GM12878 (cell line): ENCODE measurements around the gene LRRC8A. TPM values are rescaled to one million over a fixed set of nuclear protein-coding genes. Genes with fewer than 3 reads are reported as not detected.

Experiments used
- ATAC-seq: fragments of 200-7000 bp; cut with Tn5 transposase; 3 replicates; pipeline ENCODE4 v1.9.1; 2020; ENCODE audit warnings: mild to moderate bottlenecking, moderate library complexity
- BruUV-seq: library from RNA; stranded (reverse); fragments of 400-500 nt; replicated peaks from 2 replicates; lab custom pipeline; 2021; lab: Mats Ljungman, UMichigan
- CTCF ChIA-PET: fragments of 300-600 bp; sonication (Branson Sonifier 250); formaldehyde crosslinking; extraction: SDS; loops from one replicate; lab custom pipeline; 2021; ENCODE audit warnings: inconsistent platforms; lab: Yijun Ruan, JAX
- POLR2A ChIA-PET: fragments of 350-600 bp; formaldehyde crosslinking; extraction: SDS; loops from one replicate; lab custom pipeline; 2021; ENCODE audit warnings: inconsistent platforms; lab: Charles Lee
- RAD21 ChIA-PET: fragments of 300-600 bp; sonication (Branson Sonifier 250); formaldehyde crosslinking; loops from one replicate; lab custom pipeline; 2023; ENCODE audit warnings: antibody characterized with exemption; ENCODE audit not compliant: unreplicated experiment; lab: Charles Lee
- SMC1A ChIA-PET: fragments of 300-600 bp; sonication (Branson Sonifier 250); formaldehyde crosslinking; loops from one replicate; lab custom pipeline; 2023; ENCODE audit not compliant: unreplicated experiment, uncharacterized antibody; lab: Charles Lee
- DNase-seq: peaks from one replicate; pipeline ENCODE4 v3.0.0-alpha.2; 2011; ENCODE audit warnings: low read depth, low spot score
- FAIRE-seq: peaks from 3 replicates; lab custom pipeline; 2011; peaks lifted over from hg19 to GRCh38; lab: Jason Lieb, UNC
- H2AFZ ChIP-seq: 2 replicates; pipeline ENCODE4 v1.6.0; 2011; ENCODE audit warnings: low read depth, low read length, control low read depth; ENCODE audit not compliant: control insufficient read depth
- H3K27ac ChIP-seq: 2 replicates; pipeline ENCODE4 v1.5.1; 2011; ENCODE audit warnings: control low read depth; ENCODE audit not compliant: control insufficient read depth, insufficient read depth
- H3K27me3 ChIP-seq, 2 experiments: replicated peaks in 1 of 2; 2 replicates each; pipeline versions ENCODE4 v1.6.0 to v1.6.1; 2011; ENCODE audit warnings: low read length in 1 of 2; ENCODE audit not compliant: control insufficient read depth in 2 of 2, insufficient read depth in 2 of 2
- H3K36me3 ChIP-seq, 2 experiments: 2 replicates each; pipeline ENCODE4 v1.5.1; 2011; ENCODE audit warnings: low read length in 1 of 2; ENCODE audit not compliant: control insufficient read depth in 2 of 2, insufficient read depth in 2 of 2
- H3K4me1 ChIP-seq: 2 replicates; pipeline ENCODE4 v1.6.1; 2011; ENCODE audit warnings: mild to moderate bottlenecking, low read length, moderate library complexity, mixed read lengths; ENCODE audit not compliant: control insufficient read depth, insufficient read depth
- H3K4me2 ChIP-seq: 2 replicates; pipeline ENCODE4 v1.6.0; 2011; ENCODE audit warnings: control low read depth; ENCODE audit not compliant: control insufficient read depth, insufficient read depth
- H3K4me3 ChIP-seq: fragments of 200-600 bp; sonication (generic); 2 replicates; pipeline ENCODE4 v1.5.1; 2016
- H3K79me2 ChIP-seq: 2 replicates; pipeline ENCODE4 v1.6.0; 2011; ENCODE audit warnings: low read length; ENCODE audit not compliant: control insufficient read depth, insufficient read depth
- H3K9ac ChIP-seq: 2 replicates; pipeline ENCODE4 v1.8.0; 2011; ENCODE audit warnings: low read length, control low read depth, mixed read lengths; ENCODE audit not compliant: control insufficient read depth, insufficient read depth
- H3K9me3 ChIP-seq: replicated peaks from 3 replicates; pipeline ENCODE4 v1.5.1; 2011; ENCODE audit warnings: mild to moderate bottlenecking, low read length; ENCODE audit not compliant: control insufficient read depth, insufficient read depth
- H4K20me1 ChIP-seq: 2 replicates; pipeline ENCODE4 v1.6.0; 2011; ENCODE audit not compliant: control insufficient read depth, insufficient read depth
- ASH2L ChIP-seq: fragments of 300-600, 200-600 bp; sonication (generic); IDR thresholded peaks from 2 replicates; pipeline ENCODE4 v1.6.1; 2017; ENCODE audit warnings: low read depth, mild to moderate bottlenecking, borderline replicate concordance
- CEBPB ChIP-seq, 2 experiments: fragments of 150-350 bp in 1 of 2; IDR thresholded peaks; 2 replicates each; pipeline ENCODE4 v1.6.1; 2012 to 2014; ENCODE audit warnings: low read depth in 2 of 2, low read length in 2 of 2, borderline replicate concordance in 1 of 2, inconsistent platforms in 1 of 2
- ELK1 ChIP-seq: IDR thresholded peaks from 2 replicates; pipeline ENCODE4 v1.6.1; 2012; ENCODE audit warnings: low read depth, low read length, improper control_type of control experiment
- FOXK2 ChIP-seq: fragments of 450-650 bp; IDR thresholded peaks from 2 replicates; pipeline ENCODE4 v1.6.1; 2017; ENCODE audit warnings: mild to moderate bottlenecking, moderate library complexity
- HCFC1 ChIP-seq: fragments of 150-350 bp; IDR thresholded peaks from 2 replicates; pipeline ENCODE4 v1.6.1; 2014; ENCODE audit warnings: low read length
- JUNB ChIP-seq: IDR thresholded peaks from 2 replicates; pipeline ENCODE4 v1.6.1; 2016; ENCODE audit warnings: antibody characterized with exemption, mild to moderate bottlenecking
- KDM1A ChIP-seq: fragments of 200-600 bp; sonication (generic); IDR thresholded peaks from 2 replicates; pipeline ENCODE4 v1.6.1; 2016; ENCODE audit warnings: borderline replicate concordance
- LARP7 ChIP-seq: fragments of 450-650 bp; IDR thresholded peaks from 2 replicates; pipeline ENCODE4 v1.6.1; 2017; ENCODE audit warnings: mild to moderate bottlenecking
- MXI1 ChIP-seq: fragments of 150-350 bp; IDR thresholded peaks from 2 replicates; pipeline ENCODE4 v1.6.1; 2011; ENCODE audit warnings: low read depth, mild to moderate bottlenecking, inconsistent platforms, low read length, improper control_type of control experiment
- RAD51 ChIP-seq: fragments of 450-650 bp; IDR thresholded peaks from 2 replicates; pipeline ENCODE4 v1.6.1; 2016; ENCODE audit warnings: moderate library complexity, mild to moderate bottlenecking, inconsistent platforms
- TCF3 ChIP-seq: IDR thresholded peaks from 2 replicates; pipeline ENCODE4 v1.6.1; 2012; ENCODE audit warnings: low read depth, mild to moderate bottlenecking, low read length, borderline replicate concordance; ENCODE audit not compliant: insufficient read depth
- YY1 ChIP-seq: IDR thresholded peaks from 2 replicates; pipeline ENCODE4 v1.6.1; 2011; ENCODE audit warnings: low read depth, mild to moderate bottlenecking, low read length
- ZNF274 ChIP-seq: IDR thresholded peaks from one replicate; pipeline ENCODE4 v1.8.0; 2011; ENCODE audit not compliant: insufficient read length, insufficient read depth
- WGBS: methylation state at CpG from one replicate; pipeline ENCODE4 v1.1.6; 2016; ENCODE audit warnings: low lambda C conversion rate; ENCODE audit not compliant: insufficient replicate concordance, insufficient coverage; ENCODE audit errors: missing lambda C conversion rate; 5-methylcytosine and 5-hydroxymethylcytosine counted together
- in situ Hi-C: fragments of 300-500 bp; cut with MboI; formaldehyde crosslinking; loops from 9 replicates; pipeline ENCODE4 v1.14.3; 2018; ENCODE audit warnings: mixed read lengths
- intact Hi-C: fragments of 100-400 bp; cut with micrococcal nuclease; formaldehyde crosslinking; loops from one replicate; pipeline ENCODE4 v1.14.2; 2022; ENCODE audit not compliant: unreplicated experiment
- polyA plus RNA-seq, 11 experiments: library from polyadenylated mRNA; depleted of rRNA in 4 of 11; unstranded in 6 of 11; stranded (reverse) in 5 of 11; fragments of >200 nt; fragmentation: Nextera tagmentation in 4 of 11; fragmentation: Illumina TruSeq in 1 of 11; extraction: Ambion mirVana in 4 of 11; extraction: Trizol in 1 of 11; gene quantifications; 1 replicate in 1 of 11; 2 replicates in 10 of 11; pipeline versions ENCODE4 v1.2.1 to v1.2.3, GENCODE V29; 2011 to 2016; ENCODE audit warnings: inconsistent platforms in 2 of 11, missing spikeins in 2 of 11, low read depth in 1 of 11
- total RNA-seq, 4 experiments: library from RNA; depleted of rRNA in 3 of 4; stranded (reverse); fragments of >200 nt in 3 of 4; fragmentation: Illumina TruSeq in 1 of 4; extraction: Trizol in 1 of 4; gene quantifications; 2 replicates each; pipeline versions ENCODE4 v1.2.1 to v1.2.3, GENCODE V29; 2013 to 2021
- TF ChIP-seq, protein P1 (sequence below): IDR thresholded peaks from 2 replicates; pipeline ENCODE4 v1.6.1; 2011; ENCODE audit warnings: mild to moderate bottlenecking, low read depth, low read length, moderate library complexity; ENCODE audit not compliant: insufficient replicate concordance

Gene LRRC8A
- total and polyA plus RNA-seq, 10 of the 15 experiments (the other 5 are each of a cell fraction or from before 2014, with no cell fraction given), result 1.6 to 15.9 (median 9.7) TPM

GRCh38 chr9:128887914-128888350 is 6.0 kb downstream of the LRRC8A start:
- FAIRE-seq (no peak), DNase-seq (no peak), ATAC-seq (no peak)
- in situ Hi-C loops, result no loop called here
- H3K27me3 ChIP-seq, result no peaks in the 10 kb centered on the region
- H3K79me2 ChIP-seq, result peaks cover 15% of the 10 kb centered on the region
- H3K4me2 ChIP-seq, result no peak overlapping the region
- H3K27ac ChIP-seq, result no peak overlapping the region
- TF ChIP-seq RAD51, result no peak
- TF ChIP-seq CEBPB (IDR thresholded peaks at IDR 0.05; ENCODE audit: borderline replicate concordance in 1 of 2, low read depth in 2 of 2, low read length in 2 of 2), result no peak
- no peak for TF ChIP-seq KDM1A
- no peak for TF ChIP-seq MXI1
- no peak overlapping the region for H3K9ac ChIP-seq
- ChIA-PET CTCF (interaction anchor here (0.9 kb wide), 1 partner anchor 70 kb away, joined by 3 read pairs; no protein-coding TSS in a partner anchor), RAD21 (interaction anchor here (0.6 kb wide), 1 partner anchor 98 kb away, joined by 4 read pairs; no protein-coding TSS in a partner anchor), SMC1A (interaction anchor here (0.8 kb wide), 1 partner anchor 10 kb away, joined by 3 read pairs; no protein-coding TSS in a partner anchor), POLR2A (interaction anchor here (0.5 kb wide), 1 partner anchor 357 kb away, joined by 3 read pairs; no protein-coding TSS in a partner anchor)
- no peaks in the 10 kb centered on the region for H3K4me1 ChIP-seq
- no TSS peak for BruUV-seq
- H3K36me3 ChIP-seq, result peaks cover 6 to 12% of the 10 kb centered on the region in 2 experiments; a peak in 3 of 4 replicates
- 89% methylated on average over 9 of the region's 9 CpGs for WGBS
- no peak overlapping the region for H3K4me3 ChIP-seq
- no peaks in the 10 kb centered on the region for H4K20me1 ChIP-seq
- intact Hi-C loops, result no loop called here
- H2AFZ ChIP-seq, result no peak overlapping the region
- no peaks in the 10 kb centered on the region for H3K9me3 ChIP-seq

DNA sequence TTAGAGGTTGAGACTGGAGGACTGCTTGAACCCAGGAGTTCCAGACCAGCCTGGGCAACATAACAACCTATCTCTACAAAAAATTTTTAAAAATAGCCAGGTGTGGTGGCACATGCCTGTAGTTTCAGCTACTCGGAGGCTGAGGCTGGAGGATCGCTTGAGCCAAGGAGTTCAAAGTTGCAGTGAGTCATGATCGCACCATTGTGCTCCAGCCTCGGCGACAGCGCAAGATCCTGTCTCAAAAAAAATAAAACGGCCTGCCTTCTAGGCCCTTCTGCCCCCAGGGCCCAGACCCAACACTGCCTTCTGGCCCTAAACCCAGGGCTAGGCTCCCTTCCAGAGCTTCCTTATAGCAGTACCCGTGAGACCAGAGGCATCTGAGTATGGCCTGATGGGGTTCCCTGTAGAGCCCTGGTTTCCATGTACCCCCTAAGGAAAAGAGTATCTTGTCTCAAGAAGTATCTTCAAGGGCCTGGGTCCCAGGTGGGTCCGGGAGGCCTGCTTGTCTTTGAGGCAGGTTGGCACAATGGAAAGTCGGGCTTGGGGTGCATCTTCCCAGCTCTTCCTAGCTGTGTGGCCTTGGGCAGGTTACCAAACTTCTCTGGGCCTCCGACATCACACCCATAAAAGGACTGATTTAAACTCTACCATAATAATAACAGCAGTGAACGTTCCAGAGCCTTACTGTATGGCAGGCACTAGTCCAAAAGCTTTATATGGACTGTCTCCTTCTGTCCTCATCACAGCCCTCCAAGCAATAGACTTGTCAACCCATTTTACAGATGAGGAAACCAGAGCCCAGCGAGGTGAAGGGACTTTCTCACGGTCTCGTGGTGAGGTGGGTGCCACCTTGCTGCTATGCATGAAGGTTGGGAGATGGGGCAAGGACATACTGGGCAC is 9.6 kb downstream of the LRRC8A start:
- intact Hi-C loops, result no loop called here
- no peaks in the 10 kb centered on the region for H3K27me3 ChIP-seq
- no peaks in the 10 kb centered on the region for H3K9me3 ChIP-seq
- H3K4me3 ChIP-seq, result no peak overlapping the region
- ATAC-seq (no peak), FAIRE-seq (no peak), DNase-seq (no peak)
- peaks cover 3 to 14% of the 10 kb centered on the region in 2 experiments; a peak in 3 of 4 replicates for H3K36me3 ChIP-seq
- ChIA-PET POLR2A (interaction anchor here (0.6 kb wide), 2 partner anchors 11 to 838 kb away, joined by 3 read pairs; no protein-coding TSS in a partner anchor), SMC1A (no interaction called here), RAD21 (no interaction called here), CTCF (interaction anchor here (1.4 kb wide), 1 partner anchor 37 kb away, joined by 4 read pairs; no protein-coding TSS in a partner anchor)
- 90% methylated on average over 15 of the region's 15 CpGs for WGBS
- no peak overlapping the region for H3K4me2 ChIP-seq
- no peaks in the 10 kb centered on the region for H4K20me1 ChIP-seq
- H3K27ac ChIP-seq, result no peak overlapping the region
- no TSS peak for BruUV-seq
- H3K4me1 ChIP-seq, result no peaks in the 10 kb centered on the region
- H3K9ac ChIP-seq, result no peak overlapping the region
- no peaks in the 10 kb centered on the region for H3K79me2 ChIP-seq
- in situ Hi-C loops, result no loop called here
- no peak overlapping the region for H2AFZ ChIP-seq
- TF ChIP-seq ASH2L (no peak), LARP7 (no peak), CEBPB (IDR thresholded peaks at IDR 0.05; ENCODE audit: borderline replicate concordance in 1 of 2, low read depth in 2 of 2, low read length in 2 of 2) (no peak), FOXK2 (no peak), YY1 (no peak), JUNB (no peak), HCFC1 (no peak), ELK1 (no peak), TCF3 (0 out of 2 replicates have a peak, but pooled peaks have one; percentile 33), ZNF274 (no peak)
- TF ChIP-seq, protein P1, sequence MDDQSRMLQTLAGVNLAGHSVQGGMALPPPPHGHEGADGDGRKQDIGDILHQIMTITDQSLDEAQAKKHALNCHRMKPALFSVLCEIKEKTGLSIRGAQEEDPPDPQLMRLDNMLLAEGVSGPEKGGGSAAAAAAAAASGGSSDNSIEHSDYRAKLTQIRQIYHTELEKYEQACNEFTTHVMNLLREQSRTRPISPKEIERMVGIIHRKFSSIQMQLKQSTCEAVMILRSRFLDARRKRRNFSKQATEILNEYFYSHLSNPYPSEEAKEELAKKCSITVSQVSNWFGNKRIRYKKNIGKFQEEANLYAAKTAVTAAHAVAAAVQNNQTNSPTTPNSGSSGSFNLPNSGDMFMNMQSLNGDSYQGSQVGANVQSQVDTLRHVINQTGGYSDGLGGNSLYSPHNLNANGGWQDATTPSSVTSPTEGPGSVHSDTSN, result peak; percentile 28
